GDM1 (cell line): ENCODE results near the gene RINL.
A peak's percentile ranks its signal among the peaks of the same experiment; 100 is the strongest.

Experiments used
- DNase-seq: peaks from one replicate; lab custom pipeline; 2025; lab: John Stamatoyannopoulos, UW

RINL gene

DNA sequence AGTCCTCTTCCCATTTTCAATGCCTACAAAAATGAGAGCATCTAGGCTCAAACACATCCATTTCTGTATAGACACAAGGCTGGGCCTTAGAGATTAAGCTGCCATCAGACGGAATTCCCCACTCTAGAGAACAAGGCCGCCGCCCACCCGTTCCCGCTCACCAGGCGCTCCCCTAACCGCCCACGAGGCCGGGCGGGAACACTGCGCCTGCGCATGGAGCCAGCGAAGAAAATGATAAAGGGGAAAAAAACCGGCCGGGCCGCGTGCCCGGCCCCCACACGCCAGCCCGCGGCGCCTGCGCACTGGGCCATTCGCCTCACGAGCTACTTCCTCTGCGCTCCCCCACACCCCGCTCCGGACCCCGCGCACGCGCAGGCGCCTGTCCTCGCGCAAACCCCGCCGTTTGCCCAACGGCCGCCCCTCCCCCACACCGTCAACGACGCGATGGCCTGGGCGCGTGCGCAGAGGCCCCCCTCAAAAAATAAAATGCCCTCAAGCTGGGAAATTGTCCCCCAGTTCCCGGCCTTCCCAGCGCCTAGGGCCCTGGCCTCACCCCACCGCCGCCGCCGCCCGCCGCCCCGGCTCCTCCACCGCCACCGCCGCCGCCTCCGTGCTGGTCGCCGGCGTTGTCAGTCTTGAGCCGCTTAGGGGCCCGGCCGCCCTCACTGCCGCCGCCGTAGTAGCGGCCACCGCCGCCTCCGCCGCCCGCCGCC is 28.8 kb downstream of the RINL start:
- DNase-seq: peak; percentile 93

DNA sequence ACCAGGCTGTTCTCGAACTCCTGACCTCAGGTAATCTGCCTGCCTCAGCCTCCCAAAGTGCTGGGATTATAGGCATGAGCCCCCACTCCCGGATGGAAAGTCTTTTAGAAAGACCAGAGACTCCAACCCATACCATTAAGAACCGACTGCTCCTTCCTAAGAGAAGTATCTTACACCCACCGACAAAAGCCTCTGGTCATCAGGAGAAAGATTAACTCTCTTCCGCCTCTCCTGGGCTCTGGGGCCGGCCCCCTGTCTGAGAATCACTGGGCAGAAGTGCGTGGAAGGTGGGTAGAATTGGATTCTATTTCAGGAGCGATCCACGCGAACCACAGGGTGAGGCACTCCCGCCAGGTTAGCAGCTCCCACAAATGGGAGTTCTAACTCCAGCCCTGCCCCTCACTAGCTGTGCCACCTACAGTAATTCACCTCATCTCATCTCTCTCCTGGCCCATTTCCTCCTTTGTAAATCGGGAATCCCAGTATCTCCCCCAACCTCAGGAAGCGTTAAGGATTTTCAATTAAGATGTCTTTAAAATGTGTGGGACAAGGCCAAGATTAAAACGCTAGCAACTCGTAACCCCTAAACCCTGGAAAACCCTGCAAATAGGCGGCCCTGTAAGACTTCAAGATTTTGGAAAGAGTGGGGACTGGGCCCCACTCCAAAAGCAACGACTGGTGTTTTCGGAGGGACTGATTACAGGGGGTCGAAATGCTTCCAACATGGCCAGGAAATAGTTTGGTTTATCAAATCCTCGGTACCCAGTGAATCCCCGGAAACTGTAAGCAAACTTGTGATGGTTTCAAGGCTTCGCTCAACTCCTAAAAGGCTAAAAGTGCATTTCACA is 29.6 kb downstream of the RINL start:
- no peak for DNase-seq

DNA sequence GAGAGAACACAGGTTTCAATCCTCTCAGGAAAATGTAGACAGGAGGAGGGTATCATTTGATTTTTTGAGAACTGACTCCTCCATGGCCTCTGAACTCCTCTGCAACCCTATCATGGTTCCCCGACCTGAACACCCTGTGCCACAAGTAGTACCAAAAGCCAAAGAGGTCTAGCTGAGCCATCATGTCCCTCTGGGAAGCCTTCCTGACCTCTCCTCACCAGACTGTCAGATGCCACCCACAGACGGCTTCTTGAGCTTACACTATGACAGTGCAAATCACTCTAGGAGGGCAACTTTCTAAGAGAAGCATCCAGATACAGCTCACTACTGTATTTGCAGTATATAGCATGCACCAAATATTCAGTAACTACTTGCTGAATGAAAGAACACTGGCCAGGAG is 32.0 kb downstream of the RINL start:
- DNase-seq: no peak

DNA sequence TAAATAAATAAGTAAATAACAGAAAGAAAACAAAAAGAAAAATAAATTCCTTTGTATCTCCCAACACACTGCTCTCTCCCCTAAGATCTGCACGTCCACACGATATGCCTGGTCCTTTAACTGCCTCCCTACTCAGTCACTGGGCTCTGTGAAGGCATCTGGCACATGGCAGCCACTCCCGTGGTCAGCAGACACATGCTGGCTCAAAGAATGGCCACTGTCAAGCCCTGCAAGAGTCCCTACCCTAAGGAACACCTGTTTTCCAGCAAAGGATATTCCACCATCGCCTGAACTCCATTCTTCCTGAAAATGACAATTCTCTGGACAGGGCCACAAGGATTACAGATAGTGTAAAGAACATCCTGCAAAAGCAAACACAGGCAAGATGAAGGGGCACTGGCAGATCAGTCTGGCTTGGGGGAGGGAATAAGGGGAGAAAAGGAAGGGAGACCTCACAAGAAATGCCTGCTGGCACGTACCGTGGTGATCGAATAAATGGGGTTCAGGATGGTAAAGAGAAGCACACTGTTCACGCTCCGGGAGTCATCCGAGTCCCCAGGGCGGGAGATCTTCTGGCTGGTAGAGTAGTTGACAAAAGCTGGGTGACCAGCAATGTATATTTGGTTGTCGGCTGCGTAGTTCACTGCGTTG is 32.6 kb downstream of the RINL start:
- no peak for DNase-seq

DNA sequence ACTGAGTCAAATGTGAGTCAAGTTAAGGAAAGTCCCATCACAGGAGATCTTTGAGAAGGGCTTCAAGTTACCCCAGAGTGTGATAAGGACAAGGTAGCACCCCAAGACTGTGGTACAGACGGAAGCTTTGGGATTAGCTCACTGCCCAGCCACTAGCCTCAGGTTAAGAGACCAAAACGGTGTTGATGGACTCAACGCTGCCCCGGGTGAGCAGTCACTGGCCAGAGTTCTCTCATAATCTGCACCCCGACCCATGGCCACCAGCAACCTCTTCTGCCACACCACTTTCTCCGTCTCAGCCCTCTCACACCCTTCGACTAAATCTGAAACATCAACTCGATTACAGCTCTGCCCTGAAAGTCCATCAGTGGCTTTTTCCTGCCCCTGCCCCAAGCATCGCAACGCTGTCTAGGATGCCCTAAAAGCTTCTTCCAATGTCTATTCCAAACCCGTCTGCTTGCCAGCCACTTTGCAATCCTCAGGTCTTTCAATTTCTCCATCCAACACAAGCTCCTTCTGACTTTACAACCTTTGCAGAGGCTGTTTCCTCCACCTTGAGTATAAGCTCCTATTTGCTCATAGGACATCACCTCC is 33.9 kb downstream of the RINL start:
- DNase-seq: no peak

DNA sequence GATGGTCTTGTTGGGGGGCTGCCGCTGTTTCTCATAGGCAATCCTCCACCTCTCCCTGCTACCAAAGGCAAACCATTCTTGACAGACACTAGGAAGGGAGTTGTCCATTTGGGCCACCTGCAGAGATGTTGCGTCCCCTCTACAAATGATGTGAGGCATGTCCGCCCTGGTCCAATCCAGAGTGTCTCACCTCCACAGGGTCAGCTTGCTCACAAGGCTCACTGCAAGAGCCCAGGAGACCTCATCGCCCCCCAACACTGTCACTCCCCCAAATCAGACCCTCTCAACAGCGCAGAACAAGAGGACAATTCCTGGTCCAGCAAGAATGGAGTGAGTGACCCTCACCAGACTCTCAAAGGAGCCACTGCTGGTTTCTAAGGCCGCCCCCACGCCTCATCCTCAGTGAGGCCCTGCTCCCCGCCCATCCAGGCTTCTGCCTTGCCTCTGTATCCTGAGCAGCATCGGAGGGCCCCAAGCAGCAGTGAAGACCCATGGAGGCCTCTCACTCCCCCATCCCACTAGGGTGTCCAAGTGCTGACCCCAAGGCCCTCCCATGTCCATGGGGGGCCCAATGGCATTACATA is 34.8 kb downstream of the RINL start:
- DNase-seq: no peak

DNA sequence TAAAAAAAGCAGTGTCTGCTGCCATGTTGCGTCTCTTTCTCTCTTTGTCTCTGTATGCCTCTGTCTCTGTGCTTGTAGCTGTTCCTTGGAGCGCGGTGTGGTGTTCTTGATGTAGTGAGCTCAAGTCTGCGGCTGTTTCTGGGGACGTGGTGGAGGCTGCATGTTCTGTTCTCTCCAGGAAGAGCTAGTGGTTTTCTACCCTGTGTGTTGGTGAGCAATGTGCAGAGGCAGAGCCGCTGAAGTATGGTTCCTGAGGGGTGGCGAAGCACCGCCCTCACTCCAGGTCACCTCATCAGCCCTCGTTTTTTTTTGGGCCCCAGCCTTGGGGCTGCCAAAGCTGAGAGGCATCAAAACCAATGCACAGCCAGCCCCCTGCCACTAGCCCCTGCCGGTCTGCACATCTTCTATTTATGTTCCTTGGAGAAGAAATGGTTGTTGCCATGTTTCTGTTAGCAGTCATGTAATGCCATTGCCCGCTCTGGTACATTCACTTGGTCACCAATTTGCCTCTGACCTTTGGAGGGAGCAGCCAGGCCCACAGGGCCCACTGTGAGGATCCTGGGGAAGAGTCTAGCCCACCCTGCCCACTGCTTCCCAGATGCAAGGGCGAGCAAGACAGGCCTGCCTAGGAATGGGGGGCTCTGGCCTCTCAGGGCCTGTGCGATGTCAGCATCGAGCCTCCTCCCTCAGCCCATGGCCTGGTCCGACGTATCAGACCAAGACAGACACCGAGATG is 35.5 kb downstream of the RINL start:
- DNase-seq: no peak

DNA sequence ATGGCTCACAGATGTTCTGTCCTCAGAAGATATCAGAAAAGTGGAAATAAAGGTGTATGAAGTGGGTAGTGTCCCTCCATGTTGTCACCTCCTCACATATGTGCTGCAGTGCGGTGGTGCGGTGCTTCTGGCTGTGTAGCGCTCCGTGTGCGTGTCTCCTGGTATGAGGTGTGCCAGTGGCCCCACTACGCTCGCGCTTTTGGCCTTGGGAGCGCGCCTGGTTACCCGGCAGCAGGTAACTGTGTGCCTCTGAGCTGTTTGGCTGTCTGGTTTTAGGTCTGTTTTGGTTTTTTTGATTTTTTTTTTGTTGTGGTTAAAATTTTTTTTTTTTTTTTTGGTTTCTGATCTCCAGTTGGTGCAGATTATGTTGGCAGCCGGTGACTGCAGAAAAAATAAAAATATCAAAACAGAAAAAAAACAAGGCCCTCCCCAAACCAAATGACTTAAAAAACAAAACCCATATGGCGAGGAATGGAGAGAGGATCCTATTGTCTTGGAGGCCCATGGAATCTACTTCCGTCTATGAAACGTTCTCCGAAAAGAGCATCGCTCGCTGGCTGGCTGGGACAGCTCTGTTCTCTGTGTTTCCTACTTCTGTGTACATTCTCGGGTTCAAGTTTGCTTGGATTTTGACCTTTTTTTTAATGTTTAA is 36.2 kb downstream of the RINL start:
- no peak for DNase-seq

DNA sequence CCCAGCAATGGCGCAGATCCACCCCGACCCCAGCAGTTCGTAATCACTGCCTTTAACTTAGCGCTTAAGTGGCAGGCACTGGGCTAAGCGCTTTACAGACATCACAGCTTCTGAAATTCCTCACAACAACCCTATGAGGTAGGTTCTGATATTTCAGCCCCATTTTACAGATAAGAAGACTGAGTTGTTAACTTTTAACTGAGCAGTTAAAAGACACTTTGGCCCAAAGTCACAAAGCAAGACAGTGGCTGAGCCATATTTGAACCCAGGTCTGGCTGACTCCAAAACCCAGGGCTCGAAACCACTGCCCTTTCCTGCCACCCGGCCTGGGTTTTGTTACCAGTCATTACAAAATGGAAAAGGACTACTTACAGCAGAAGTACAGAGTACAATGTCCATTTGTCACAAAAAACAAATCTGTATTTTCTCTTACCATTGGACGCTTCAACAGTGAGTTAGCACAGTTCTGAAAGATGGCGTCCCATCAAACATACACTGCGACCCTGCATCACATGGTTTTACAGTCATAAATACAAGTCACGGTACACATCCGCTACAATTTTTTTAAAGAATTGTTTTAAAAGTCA is 36.8 kb downstream of the RINL start:
- DNase-seq: no peak

DNA sequence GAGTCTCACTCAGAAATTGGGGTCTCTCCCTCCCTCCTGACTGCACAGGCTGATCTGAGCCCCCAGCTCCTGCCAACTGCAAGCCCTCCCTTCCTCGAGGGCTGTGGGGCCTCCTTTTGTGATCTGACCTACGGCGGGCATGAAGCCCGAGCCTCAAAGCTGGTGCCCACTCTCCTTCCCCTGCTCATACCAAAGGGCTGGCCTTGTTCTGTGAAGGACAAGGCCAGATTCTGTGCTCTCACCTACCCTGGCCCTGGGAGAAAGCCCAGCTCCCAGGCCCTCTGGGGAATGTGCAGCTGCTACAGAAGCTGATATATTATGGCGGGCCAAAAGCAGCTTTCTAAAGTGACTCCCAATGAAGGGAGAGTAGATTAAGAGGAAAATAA is 37.5 kb downstream of the RINL start:
- DNase-seq: no peak

DNA sequence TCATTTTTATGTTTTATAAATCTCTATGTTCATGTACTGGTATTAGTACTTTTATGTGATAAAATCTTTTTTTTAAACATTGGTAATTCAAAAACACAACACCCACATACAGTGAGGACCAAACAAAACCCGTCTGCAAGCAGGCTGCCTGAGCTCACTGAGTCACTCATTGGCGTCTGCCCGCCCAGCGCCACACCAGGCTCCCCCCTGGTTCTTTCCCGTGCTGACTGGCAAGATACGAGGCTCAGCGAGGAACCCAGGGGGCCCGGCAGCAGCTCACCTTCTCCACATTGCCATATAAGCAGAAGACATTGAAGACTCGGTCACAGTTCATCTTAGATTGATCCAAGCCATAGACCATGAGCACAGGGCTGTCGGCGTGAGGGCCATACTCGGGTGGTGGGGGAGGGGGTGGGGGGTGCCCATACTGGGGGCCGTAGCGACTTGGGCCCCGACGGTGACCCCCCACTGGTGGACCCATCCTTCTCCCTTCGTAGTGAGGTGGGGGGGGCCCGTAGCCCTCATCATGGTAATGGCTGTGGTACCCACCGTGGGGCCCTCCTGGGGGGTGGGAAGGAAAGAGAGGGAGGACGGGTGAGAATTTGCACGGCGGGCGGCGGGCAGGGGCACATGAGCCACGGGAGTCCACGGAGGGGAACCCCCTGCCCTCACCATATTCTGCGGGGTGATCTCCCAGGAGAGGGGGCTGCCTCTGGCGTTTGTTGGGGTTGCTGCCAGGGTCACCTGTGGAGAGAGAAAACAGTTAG is 38.1 kb downstream of the RINL start:
- no peak for DNase-seq

DNA sequence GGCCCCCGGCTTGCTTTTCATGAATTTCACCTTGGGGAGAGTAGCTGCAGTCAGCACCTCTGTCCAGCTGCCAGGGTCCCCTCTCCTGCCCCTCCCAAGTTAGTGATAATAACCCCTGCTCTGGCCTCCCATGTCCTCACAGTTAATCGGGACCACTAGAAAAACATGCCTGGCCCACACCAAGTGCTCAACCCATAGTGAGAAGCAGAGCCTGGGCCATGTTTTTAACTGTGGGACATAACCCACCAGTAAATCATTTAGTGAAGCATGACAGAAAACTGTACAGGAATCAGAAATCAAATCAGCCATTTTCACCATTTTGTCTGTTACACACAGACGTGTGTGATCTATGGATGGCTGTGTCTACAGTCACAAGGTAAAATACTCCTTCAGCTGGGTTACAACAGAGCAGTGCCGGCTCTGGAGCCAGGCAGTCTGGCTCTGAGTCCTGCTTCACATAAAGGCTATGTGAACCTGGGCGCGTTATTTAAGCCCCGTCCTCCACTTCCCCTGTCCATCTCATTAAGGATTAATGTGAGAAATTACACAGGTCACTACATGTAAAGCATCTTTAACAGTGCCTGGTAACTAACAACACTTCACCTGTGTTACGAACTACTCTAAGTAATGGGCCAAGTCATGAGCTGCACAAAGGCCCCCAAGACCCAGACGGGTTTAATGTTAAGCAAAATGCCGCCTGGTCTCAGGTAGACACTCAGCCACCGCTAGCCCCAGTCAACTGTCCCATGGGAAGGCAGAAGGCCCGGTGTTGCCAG is 38.9 kb downstream of the RINL start:
- no peak for DNase-seq

DNA sequence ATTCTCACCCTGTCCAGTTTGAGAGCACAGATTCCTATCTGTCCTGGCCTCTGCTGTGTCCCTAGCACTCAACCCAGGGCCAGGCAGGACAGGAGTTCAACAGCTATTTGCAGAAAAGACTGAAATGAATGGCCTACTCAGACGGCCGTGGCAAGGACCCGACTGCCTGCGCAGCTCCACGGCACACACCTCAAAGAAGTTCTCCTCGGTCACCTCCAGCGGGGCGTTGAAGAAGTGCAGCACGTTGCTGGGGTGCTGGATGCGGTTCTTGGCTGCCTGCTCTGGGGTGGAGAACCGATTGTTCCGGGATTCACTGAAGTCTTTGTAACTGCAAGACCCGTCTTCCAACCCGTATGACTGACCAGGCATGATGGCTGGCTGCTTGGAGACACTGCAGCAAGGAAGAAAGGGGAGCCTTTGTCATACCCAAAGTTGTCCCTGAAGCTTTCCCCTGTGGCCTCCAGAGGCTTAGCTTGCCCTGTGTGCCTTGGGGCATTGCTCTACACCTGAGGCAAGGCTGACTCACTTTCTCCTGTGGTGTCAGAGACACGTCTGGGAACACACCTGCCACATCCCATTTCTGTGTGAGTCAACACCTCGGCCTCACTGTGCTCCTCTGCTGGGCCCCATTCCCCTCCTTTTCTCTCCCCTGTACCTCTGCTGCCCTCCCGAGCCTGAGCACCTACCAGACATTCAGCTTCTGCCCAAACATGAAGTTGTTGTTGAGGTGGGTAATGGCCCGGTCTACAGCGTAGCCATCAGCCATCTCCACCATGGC is 39.7 kb downstream of the RINL start:
- no peak for DNase-seq

DNA sequence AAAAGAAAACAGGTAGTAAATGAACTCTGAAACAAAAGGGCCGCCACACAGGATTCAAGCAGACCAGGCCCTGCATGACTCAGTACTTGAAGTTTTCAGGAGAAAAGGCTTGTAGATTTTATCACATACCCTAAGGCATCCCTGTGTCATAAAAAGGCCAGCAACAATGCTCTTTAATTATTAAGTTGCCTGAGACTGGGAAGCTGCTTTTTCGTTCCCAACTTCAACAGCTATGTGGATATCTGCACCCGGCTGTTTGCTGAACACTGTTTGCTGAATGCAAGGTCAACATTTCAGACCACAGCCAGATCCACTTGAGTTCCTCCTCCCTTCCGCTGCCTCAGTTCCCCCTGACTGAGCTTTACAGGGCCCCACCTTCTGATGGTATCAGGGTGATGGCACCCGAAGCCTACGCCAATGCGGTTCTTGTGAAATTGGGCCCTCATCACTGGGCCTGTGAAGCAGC is 40.4 kb downstream of the RINL start:
- DNase-seq: no peak

DNA sequence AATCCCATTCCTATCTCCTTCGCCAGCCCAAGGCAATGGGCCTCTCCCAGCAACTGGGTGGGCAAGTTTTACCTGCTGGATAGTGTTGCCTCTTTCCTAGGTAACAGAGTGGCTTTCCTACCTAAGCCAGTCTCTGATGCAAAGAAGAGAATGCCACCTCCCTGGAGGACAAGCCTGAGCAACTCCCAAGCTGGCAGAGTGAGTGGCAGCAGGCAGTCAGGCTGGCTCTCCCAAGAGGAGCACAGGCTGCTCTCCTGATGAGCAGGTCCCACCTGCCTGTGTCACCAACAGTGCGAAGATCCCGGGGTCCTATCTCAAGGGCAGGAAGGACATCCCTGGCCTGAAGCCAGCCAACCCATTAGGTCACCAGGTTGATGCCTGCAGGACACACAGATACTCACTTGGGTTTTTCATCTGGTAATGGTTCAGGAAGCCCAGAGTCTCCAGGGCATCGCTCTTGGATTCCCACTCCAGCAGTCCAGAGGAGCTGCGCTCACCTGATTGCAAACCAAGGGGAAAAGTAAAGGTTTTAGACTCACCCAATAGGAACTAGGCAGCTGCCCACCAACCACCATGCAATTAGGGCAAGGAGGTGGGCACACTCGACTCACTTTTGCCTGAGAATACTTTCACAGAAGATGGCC is 41.0 kb downstream of the RINL start:
- DNase-seq: no peak

DNA sequence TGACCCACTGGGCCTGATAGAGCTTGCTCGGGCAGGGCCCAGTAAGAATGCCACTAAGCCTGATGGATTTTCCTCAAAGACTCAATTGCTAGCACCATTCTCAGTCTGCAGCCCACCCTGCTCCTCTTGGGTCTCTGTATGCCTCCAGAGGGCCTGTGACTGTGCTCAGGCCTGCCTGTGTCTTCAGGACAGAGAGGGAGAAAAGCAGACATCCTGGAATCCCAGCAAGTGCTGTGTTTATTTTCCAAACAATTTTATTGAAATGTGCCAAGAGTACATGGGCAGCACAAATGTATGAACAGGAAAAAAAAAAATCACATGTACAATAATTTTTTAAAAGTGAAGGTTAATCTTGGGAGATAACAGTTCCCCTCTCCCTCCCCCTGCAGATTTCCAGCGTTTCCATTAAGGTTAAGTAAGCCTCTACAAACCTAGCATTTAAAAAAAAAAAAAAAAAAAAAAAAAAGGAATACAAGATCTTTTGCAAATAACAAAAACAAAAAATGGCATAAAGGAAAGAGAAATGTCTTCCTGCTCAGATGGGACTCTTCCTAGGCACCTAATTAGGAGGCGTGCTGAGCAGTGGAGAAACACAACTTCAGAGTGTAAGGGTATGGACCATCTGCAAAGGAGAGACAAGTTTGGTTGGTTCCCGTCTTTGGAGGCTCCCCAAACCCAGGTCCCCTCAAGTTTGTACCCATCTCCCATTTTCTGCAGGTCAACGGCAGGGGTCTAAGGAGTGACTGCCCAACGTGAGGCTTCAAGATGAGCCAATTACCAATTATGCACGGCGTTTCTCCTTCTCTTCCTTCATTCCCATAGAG is 41.7 kb downstream of the RINL start:
- DNase-seq: no peak

DNA sequence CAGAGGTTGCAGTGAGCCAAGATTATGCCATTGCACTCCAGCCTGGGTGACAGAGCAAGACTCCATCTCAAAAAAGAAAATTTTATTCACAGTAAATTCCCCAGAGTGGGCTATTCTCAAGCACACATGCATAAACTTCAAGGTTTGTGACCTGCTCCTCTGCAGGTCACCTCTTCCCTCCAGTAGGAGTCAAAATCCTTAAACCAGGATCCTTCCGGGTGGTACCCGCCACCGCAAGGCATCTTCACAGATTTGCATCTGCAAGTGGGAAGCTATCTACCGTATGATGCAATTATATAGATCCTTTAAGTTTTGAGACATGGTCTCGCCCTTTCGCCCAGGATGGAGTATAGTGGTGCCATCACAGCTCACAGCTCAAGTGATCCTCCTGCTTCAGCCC is 43.5 kb downstream of the RINL start:
- no peak for DNase-seq
